ENCODE measurements around the gene ARL5C.
A peak's percentile ranks its signal among the peaks of the same experiment; 100 is the strongest.

Gene ARL5C

DNA sequence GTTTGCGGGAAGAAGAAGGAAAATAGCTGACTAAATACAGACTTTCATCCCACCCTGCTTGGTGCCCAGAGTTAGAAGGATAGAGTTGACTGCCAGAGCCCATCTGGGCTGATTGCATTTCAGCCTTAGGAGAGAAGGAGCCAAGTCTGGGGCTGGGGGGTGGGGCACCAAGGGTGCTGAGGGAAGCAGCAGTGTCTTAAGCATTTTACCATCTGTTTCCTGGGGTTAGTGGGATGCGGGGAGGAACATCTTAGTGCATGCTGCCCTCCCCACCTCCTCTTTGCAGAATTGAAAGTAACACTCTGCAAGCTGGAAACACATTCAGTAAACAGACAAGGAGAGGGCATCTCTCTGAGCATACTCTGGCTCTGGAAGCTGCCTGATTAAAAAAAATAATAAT is 1.5 kb upstream of the ARL5C start:
- DNase-seq (ENCODE audit: low read depth in 2 of 2) = no peak

DNA sequence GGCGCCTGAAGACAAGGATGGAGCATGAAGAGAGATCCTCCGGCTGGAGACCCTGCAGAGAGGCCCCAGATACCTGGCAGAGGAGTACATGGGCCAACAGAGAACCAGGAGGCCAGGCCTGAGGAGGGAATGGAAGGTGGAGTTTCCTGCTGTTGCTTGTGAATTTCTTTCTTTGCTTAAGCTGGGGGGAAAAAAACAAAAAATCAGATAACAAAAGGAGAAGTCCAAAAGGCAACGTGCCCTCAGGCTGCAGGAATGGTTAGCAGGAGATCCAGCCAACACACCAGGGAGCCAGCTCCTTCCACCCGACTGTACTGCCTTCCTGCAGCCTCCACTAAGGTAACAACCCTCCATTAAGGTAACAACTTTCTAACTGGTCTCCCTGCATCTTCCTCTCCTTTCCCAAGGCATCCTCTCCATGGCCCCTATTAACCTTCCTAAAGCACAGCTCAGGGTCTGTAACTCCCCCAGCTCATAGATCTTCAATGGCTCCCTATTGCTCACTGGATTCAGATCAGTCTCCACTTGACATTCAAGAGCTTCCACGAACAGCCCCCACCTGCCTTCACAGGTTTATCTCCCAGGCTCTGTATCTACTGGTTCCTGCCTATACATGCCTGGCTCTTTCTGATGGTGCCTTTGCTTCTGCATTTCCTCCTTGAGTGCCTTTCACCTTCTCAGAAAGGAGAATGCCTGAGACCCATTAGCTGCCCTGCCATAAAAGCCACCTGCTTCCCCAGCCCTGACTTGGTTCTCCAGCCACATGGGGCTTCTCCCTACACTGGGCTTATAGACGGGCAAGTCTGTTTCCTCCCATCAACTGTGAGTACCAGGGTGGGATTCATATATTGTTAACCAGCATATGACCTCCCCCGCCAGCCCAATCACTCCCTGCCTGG is 725 bp upstream of the ARL5C start:
- no peak for DNase-seq (ENCODE audit: low read depth in 2 of 2)

DNA sequence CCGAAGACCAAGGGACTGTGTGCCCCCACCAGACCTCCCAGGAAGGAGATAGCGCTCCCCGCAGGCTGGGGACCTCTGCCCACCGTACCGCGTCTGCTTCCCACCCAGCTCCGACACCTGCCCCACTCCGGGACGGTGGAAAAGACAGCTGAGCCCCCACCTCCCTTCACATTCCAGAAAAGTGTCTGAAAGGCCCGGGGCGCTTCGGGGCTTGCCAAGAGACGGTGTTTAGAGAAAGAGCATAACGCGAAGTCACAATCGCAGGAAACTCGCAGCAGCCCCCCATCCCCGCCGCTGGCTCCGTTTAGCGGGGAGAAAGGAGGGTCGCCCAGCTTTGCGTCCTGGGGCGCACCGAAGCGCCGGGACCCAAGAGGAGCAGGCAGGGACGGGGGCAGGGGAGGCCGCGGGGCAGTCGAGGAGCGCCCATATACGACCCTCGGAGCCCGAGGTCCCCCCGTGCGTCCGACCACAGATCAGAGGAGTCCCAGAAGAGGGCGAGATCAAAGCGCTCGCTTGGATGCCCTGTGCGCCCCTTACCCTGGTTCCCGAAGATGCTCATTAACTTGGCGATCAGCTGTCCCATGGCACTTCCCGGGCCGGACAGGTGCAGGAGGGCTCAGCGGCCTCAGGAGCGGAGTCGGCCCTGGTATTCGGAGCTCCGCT is 652 bp downstream of the ARL5C start:
- no peak for DNase-seq (ENCODE audit: low read depth in 2 of 2)

DNA sequence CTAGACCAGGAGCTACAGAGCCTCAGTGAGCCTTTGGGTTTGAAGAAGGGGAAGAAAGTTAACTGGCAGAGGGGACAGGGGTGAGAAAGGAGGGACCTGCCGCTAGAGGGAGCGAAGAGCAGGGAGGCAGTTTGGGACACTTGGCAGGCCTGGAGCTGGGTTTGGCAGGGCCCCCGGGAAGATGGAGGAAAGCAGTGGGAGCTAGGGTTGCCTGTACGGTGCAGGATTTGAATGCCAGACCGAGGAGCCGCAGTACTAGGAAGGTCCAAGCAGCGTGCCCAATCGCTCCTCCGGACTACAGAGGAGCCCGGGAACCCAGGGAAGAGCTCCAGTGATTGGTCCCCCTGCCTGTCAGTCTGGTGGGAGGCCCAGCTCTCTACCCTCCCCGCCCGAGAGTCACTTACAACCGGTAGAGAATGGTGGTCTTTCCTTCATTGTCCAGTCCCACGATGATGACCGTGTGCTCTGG is 1.3 kb downstream of the ARL5C start:
- peak; percentile 63 to 68 for DNase-seq (ENCODE audit: low read depth in 2 of 2)

DNA sequence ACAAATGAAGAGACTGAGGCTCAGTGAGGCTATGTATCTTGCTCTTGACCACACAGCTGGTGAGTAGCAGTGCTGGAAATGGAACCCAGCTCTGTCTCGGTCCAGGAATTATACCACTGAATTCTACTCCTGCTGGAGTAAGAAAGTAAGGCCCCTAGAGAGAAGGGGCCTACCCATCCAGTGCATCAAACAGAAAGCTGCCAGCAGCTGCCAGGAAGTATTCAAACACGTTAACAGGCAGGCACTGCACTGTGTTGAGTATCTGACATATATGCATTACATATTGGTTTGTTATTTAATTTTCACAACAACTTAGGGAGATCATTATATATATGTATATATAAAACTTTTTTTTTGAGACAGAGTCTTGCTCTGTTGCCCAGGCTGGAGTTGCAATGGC is 4.0 kb downstream of the ARL5C start:
- no peak for DNase-seq (ENCODE audit: low read depth in 2 of 2)

DNA sequence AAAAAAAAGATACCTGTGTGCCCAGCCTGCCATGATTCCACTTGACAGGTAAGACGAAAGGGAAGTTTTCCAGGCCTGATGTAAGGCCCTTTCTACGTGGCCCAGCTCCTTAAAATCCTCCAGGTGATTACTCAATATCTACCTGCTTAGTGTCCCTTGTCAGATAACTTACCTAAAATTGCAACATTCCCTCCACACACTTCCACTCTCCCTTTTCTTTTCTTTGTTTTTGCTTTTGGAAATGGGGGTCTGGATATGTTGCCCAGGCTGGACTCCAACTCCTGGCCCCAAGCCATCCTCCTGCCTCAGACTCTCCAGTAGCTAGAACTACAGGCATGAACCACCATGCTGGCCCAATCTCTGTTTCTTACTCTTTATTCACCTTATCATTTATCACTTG is 7.3 kb downstream of the ARL5C start:
- no peak for DNase-seq (ENCODE audit: low read depth in 2 of 2)

DNA sequence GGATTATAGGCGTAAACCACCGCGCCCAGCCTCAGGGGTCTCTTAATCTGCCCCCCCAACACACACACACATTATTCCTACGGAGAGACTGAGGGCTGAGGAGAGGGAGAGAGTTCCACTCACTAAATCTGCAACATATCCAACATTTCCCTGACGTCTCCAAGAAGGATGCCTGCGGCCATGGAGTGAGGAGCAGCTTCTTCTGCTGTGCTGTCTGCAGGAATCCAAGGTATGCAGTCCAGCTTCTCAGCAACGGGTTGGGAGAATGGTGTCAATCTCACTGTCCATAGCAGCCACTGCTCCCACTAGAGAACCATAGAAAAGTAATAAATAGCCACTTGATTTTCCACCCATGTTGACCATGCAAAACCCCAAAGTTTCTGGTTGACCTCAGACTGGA is 9.5 kb downstream of the ARL5C start:
- DNase-seq (ENCODE audit: low read depth in 2 of 2) = no peak

DNA sequence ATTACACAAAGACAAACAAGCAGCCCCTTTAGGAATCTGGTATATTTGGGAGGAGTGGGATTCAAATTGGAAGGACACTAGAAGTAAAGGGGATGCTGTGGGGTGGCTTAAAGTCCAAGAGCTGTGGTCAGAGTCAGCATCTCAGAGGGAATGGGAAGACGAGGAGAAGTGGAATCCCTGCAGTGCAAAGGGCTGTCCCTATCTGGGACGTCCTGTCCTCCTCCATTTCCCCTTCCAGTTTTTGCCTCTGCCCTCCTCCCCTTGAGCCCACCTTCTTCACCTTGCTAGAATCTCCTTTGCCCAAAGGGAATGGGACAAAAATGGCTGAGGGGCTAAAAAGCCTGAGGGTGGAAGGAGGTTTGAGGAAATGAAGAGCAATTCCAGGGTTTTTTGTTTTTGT is 10.3 kb downstream of the ARL5C start:
- DNase-seq (ENCODE audit: low read depth in 2 of 2) = no peak

DNA sequence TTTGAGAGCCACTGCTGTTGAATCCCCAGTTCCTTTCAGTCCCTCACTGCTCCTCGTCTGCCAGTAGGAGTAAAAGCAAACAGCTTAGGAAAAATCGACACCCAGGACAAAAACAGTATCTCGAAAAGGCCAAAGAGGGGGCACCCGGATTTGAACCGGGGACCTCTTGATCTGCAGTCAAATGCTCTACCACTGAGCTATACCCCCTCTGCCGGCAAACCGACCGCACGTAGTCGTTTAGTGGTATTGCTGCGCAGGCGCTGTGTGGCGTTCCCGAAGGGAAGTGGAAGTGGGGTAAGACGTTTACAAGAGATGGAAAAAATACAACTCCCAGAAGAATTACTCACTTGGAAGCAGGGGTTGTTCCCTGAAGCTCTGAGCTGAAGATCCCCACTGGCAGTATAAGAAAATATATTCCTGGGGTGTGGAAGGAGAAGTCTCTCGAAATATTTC is 12.3 kb downstream of the ARL5C start:
- DNase-seq (ENCODE audit: low read depth in 2 of 2) = peak; percentile 93 to 94

DNA sequence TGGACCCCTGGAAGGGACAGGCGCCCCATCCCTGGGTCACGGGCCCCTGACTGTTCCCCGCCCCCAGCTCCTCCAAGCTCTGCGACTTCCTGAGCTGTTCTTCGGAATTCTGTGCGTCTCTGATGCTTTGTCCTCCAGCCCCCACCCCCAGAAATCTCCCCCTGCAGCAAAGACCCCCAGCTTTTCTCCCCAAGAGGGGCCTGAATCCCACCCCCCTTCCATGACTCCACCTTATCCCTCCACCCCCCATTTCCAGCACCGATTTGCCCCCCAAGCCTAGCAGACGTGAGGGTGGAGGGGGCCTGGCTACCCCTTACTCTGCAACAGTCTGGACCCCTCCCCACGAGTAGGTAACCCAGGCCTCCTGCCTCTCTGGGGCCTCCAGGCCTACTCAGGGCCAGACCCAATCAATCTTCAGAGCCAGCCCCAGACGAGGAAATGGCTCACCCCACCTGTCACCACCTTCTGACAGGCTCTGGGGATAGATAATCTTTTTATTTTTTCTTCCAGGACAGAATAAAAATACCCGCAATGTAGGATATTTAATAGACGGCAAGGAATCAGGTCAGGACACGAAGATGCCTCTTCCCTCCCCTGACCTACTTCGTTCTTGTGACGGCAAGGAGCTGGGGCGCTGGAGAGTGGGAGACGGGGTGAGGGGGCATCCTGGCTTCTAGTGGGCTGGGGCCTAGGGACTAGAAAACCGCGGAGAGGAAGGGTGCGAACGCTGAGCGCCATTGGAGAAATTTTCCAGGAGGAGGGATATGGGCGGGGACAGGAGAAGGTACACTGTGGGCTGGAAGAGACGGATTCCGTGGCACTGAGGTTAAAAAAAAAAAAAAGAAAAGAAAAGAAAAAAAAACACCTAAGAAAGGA is 13.8 kb downstream of the ARL5C start:
- DNase-seq (ENCODE audit: low read depth in 2 of 2) = no peak

DNA sequence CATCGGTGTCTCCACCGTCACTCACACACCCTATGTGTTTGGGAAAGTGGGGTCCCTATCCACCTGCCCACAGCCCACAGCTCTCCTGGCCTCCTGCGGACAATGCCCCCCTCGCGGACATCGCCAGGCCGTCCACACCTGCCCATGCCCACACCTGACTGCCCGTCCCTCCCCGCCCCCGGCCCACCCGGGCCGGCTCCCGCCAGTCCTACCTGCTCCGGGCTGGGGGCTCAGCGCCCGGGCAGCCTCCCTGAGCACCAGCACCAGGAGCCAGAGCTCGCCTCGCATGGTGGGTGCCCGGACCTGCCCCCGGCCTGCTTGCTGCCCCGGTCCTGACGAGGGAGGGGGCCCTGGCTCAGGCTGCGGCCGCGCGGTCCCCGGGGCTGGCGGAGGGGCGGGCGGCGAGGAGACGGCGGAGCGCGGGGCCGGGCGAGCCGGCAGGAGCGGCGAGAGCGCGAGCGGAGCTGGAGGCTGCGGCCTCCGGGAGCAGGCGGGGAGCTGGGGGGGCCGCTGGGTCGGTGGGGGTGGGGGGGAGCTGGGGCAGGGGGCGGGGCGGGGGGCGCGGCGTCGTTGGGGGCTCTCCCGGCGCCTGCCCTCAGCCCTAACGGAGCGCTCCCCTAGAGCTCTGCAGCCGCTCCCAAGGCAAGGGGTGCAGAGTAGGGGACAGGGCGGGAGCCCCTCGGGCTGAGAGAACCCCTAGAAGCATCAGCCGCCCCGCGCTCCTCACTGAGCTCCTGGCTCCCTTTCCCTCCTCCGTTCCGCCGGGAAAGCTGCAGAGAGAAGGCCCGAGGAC is 14.6 kb downstream of the ARL5C start, which contains the start of gene PLXDC1:
Gene PLXDC1 (minus strand): TSS at position 488 of the 793 bp plus-strand sequence. CDS start 200 bp downstream, at position 288.
- no peak for DNase-seq (ENCODE audit: low read depth in 2 of 2)

DNA sequence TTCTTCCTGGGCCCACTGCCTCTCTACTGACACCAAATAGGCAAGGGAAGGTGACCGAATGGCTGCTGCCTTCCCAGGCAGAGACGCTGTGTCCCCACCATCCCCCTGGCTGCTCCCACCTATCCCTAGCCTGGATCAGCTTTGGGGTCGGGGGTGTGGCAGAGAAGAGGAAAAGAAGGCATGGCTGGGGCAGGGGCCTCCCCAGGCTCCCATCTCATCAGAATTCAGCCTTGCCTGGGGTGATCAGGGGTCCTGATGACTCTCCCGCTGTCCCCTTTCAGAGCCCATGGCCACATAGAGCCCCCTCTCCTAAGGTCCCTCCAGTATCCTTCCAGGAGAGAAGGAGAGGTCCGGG is 15.2 kb downstream of the ARL5C start:
- DNase-seq (ENCODE audit: low read depth in 2 of 2) = no peak

DNA sequence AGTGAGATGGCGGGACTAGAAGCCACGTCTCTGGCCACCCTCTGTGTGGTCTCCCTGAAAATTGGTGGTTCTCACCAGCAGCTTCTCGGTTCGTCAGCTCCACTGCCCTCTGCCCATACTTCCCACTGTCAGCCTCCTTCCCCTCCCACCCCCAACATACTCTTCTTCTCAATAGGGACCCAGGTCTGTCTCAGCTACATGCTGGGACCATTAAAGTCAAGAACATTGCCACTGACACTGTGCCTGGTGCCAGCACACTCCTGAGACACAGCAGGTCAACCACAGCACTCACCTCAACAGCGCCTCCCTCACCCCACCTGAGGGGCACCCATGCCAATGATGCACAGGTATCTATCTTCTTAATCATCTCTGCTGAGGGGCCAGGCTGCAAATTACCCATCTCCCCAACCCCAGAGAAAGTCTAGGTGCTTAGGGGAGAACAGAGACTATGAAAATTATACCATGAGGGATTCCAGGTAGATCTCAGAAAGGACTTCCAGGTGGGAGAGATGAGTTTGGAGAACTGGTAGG is 15.8 kb downstream of the ARL5C start:
- no peak for DNase-seq (ENCODE audit: low read depth in 2 of 2)

DNA sequence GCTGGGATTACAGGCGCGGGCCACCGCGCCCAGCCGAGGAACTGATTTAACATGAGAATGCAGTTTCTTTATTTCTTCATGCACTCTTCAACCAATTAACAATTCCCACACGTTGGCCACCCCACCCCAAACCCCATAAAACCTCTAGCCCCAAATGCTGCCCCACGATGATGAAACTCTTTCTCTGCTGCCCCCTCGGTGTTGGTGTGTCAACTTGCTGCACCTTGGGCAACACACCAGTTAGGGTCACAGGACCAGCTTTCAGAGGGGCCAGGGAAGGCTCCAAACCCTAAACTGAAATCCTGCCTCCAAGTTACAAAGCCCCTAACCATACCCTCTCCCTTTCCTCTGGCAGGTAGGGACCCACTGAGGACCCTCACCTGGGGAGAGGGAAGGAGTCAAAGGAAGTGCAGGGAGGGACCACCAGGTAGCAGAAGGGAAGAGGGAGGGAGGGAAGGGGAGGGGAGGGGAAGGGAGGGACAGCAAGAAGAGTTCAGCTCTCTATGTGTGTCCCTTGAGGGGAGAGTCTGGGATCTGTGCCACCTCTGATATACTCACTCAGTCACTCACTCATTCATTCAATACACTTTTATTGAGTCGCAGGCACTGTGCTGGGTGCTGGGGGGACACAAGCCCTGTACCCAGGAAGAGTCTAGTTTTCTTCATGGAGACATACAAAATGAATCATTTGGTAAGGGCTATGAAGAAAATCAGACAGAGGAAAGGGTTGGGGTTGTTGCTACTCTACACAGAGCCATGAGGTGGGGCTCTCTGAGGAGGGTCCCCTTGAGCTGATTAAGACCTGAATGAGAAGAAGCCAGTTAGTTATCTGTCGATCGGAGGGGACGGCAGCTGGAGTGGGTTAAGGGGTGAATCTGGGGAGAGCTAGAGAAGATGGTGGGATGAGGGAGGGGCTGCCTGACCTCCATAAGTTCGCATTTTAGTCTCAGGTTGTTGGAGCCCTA is 18.5 kb downstream of the ARL5C start:
- DNase-seq (ENCODE audit: low read depth in 2 of 2) = no peak

DNA sequence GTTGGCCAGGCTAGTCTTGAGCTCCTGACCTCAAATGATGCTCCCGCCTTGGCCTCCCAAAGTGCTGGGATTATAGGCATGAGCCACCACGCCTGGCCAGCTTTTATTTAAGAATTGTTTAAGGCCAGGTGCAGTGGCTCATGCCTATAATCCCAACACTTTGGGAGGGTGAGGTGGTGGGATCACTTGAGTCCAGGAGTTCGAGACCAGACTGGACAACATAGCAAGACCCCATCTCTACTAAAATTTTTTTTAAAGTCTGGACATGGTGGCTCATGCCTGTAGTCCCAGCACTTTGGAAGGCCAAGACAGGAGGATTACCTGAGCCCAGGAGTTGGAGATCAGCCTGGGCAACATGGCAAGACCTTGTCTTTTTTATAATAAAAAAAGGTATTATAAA is 19.7 kb downstream of the ARL5C start:
- no peak for DNase-seq (ENCODE audit: low read depth in 2 of 2)

DNA sequence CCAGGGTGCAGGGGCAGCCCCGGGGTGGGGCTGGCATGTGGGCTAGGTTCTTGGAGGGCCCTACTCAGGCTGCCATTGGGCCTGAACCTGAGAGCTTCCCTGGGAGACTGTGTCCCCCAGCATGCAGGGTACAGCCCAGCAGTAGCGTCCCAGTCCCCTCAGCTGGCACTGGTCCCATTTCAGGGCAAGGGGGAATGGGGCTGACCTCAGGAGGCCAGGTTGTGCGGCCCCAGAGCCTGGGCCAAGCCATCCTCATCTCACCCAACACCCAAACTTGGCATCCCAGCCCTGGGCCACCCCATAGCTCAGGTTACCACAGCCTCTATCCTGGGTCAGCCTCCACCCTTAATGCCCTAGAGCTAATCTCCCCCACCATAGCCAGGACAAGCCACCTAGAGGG is 20.8 kb downstream of the ARL5C start:
- DNase-seq (ENCODE audit: low read depth in 2 of 2) = no peak

DNA sequence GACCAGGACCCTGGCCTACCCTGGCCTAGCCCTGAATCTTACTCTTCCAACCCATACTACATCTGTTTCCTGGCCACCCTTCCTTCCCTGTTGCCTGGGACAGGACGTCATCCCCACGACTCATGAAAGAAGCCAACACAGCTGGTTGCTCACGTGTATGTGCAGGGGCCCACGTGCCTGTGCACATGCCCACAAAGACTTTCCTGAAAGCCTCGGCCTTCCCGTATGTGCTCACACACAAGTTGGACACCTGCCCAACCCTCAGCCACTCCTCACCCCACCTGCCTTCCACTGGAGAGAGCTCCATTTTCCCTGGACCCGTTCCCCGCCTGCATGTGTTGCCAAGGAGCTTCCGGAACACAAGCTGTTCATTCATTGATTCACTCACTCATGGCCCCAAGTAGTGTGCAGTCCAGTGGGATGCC is 21.5 kb downstream of the ARL5C start:
- no peak for DNase-seq (ENCODE audit: low read depth in 2 of 2)

DNA sequence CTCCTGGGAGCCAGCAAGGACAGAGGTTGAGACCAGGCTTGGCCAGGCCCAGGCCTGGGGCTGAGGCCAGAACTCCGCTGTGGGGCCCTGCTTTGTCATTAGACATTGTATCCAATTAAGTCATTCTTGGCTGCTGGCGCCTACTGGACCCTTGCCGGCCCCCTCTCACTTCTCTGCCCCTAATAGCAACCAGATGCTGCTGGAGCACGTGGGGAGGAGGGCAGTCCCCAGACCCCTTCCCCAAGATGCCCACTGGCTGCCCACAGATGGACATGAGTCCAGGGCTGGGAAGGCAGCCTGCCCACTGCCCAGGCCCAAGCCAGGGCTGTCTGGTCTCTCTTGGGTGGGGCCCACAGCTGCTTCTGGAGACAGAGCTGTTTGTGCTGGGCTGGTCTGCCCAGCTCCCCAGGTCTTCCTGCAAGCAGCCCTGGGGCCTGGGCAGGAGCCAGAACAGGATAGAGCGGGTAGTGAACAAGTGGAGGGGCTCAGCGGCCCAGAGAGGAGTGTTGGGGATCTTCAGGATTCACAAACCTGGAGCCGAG is 22.3 kb downstream of the ARL5C start:
- DNase-seq (ENCODE audit: low read depth in 2 of 2) = no peak

DNA sequence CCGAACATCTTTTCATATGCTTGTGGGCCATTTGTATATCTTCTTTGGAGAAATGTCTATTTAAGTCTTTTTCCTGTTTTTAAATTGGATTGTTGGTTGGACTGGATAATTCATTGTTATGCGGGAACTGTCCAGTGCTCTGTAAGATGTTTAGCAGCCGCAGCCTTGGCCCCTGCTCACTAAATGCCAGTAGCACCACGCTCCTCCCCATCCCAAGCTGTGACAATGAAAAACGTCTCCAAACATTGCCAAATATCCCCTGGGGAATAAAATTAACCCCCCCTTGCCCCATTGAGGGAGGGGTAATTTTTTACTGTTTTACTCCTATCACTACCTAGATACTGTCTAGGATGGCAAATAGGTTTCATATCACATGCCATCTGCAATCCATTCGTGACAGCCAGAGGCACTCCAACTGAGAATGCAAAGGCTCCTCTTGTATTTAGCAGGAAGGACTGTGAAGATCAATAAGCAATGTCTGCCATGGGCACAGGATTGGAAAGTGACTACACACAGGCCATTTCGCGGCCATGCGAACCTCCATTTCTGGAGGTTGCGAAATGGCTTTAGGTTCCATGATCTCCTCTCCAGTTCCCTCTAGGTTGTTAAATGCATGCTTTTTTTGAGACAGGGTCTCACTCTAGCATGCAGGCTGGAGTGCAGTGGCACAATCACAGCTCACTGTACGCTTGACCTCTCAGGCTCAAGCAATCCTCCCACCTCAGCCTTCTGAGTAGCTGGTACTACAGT is 23.9 kb downstream of the ARL5C start:
- no peak for DNase-seq (ENCODE audit: low read depth in 2 of 2)

Data from activated CD4-positive, alpha-beta T cell treated with anti-CD3 and anti-CD28 coated beads for 24 hours (primary cell).